ENCODE measurements around the gene SRD5A3. TPM values are rescaled to one million over a fixed set of nuclear protein-coding genes. Genes with fewer than 3 reads are reported as not detected.

SRD5A3 gene
- total RNA-seq, 1 donor from 2014 or later = 19.6 TPM

DNA sequence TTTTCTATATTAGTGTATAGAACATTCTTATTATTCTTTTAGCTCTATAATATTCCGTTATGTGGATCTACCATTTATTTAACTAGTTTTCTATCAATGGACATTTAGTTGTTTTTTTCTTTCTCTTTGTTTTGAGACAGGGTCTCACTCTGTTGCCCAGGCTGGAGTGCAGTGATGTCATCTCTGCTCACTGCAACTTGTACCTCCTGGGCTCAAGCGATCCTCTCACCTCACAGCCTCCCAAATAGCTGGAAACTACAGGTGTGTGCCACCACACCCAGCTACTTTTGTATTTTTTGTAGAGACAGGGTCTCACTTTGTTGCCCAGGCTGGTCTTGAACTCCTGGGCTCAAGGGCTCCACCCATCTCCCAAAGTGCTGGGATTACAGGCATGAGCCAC, 60.5 kb downstream of the SRD5A3 start:
- Histone ChIP-seq H3K4me1 (peaks cover 23% of the 10 kb centered on the region), H3K27ac (no peak overlapping the region), H3K9me3 (no peaks in the 10 kb centered on the region), H3K36me3 (peaks cover 62% of the 10 kb centered on the region), H3K4me3 (no peak overlapping the region), H3K27me3 (no peaks in the 10 kb centered on the region)
- TF ChIP-seq, protein P1, sequence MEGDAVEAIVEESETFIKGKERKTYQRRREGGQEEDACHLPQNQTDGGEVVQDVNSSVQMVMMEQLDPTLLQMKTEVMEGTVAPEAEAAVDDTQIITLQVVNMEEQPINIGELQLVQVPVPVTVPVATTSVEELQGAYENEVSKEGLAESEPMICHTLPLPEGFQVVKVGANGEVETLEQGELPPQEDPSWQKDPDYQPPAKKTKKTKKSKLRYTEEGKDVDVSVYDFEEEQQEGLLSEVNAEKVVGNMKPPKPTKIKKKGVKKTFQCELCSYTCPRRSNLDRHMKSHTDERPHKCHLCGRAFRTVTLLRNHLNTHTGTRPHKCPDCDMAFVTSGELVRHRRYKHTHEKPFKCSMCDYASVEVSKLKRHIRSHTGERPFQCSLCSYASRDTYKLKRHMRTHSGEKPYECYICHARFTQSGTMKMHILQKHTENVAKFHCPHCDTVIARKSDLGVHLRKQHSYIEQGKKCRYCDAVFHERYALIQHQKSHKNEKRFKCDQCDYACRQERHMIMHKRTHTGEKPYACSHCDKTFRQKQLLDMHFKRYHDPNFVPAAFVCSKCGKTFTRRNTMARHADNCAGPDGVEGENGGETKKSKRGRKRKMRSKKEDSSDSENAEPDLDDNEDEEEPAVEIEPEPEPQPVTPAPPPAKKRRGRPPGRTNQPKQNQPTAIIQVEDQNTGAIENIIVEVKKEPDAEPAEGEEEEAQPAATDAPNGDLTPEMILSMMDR (IDR thresholded peaks at IDR 0.05) = no peak
- DNase-seq (no peak), ATAC-seq (no peak)
- intact Hi-C loops (cut with DNase I) = no loop called here

DNA sequence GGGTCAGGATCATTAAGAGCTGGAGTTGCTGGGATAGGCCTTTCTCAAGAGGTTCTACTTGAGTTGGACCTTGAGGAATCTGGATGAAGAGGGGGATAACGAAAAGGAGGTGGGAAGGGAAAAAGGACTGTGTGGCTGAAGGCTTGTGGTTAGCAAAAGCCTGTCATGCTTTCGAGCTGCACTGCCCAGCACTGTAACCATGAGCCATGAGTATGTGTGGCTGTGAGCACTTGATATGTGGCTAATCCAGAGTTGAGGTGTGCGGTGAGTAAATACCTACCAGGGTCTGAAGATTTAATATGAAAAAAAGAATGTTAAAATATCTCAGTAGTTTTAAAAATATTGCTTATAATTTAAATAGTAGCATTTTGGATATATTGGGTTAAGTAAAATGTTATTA, 61.1 kb downstream of the SRD5A3 start:
- no peaks in the 10 kb centered on the region for H3K9me3 ChIP-seq
- H3K4me1 ChIP-seq = peaks cover 22% of the 10 kb centered on the region
- no peaks in the 10 kb centered on the region for H3K27me3 ChIP-seq
- peaks cover 65% of the 10 kb centered on the region for H3K36me3 ChIP-seq
- intact Hi-C loops (cut with DNase I) = no loop called here
- no peak for DNase-seq
- ATAC-seq = peak; percentile 40
- TF ChIP-seq, protein P1 (IDR thresholded peaks at IDR 0.05) = no peak
- no peak overlapping the region for H3K4me3 ChIP-seq
- no peak overlapping the region for H3K27ac ChIP-seq

DNA sequence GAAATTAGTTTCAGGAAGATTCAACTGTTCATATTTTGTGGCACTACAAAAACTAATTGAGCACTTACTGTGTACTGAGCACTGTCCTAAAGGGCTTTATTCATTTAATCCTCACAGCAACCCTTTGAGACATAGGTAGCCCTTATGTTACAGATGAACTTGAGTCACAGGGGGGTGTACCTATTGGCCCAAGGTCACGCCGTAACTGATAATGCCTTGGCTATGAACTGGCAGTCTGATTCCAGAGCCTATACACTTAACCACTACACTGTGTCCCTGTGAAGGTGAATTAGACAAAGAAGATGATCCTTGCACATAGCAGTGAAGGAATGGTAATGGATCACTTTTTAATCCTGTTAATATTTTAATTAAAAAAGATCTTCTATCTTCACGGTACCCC, 61.7 kb downstream of the SRD5A3 start:
- TF ChIP-seq, protein P1 (IDR thresholded peaks at IDR 0.05) = no peak
- intact Hi-C loops (cut with DNase I) = no loop called here
- ATAC-seq (no peak), DNase-seq (no peak)
- no peaks in the 10 kb centered on the region for H3K9me3 ChIP-seq
- H3K4me3 ChIP-seq = no peak overlapping the region
- H3K27me3 ChIP-seq = no peaks in the 10 kb centered on the region
- peaks cover 71% of the 10 kb centered on the region for H3K36me3 ChIP-seq
- H3K27ac ChIP-seq = no peak overlapping the region
- peaks cover 22% of the 10 kb centered on the region for H3K4me1 ChIP-seq

DNA sequence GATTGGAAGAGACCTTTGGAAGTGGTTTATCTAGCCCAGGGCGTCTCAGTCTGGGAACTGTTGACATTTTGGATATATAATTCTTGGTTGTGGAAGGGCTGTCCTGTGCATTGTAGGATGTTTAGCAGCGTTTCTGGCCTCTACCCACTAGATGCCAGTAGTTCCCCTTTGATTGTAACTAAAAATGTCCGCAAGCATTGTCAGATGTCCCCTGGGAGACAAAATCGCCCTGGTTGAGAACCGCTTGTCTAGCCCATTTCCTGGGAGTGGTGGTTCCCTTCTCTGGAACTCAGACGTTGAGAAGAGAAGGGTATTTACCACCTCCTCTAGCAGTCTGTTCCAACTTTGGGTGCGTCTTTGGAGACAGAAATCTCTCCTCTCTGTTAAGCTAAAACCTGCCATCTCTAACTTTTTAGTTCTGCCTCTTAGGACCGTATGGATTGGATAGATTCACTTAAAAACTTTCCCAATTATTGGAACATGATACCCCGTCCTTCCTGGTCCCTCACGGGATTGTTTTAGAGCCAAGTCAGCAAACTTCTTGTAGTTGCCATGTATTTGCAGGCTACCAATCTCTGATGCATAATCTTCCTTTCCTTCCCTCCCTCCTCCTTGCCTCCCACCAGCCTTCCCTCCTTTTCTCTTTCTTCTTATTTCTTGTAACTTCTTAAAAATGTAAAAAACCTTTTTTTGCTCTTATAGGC, 63.6 kb downstream of the SRD5A3 start:
- Histone ChIP-seq H3K4me3 (no peak overlapping the region), H3K27ac (no peak overlapping the region), H3K36me3 (peaks cover 65% of the 10 kb centered on the region), H3K9me3 (no peaks in the 10 kb centered on the region), H3K27me3 (no peaks in the 10 kb centered on the region), H3K4me1 (peaks cover 19% of the 10 kb centered on the region)
- ATAC-seq (peak; percentile 48), DNase-seq (no peak)
- TF ChIP-seq, protein P1 (IDR thresholded peaks at IDR 0.05) = peak; percentile 17
- intact Hi-C loops (cut with DNase I) = no loop called here

- TF ChIP-seq, protein P1 (IDR thresholded peaks at IDR 0.05) = no peak
- H3K4me1 ChIP-seq = peaks cover 19% of the 10 kb centered on the region
- peaks cover 65% of the 10 kb centered on the region for H3K36me3 ChIP-seq
- no peaks in the 10 kb centered on the region for H3K27me3 ChIP-seq
- no peaks in the 10 kb centered on the region for H3K9me3 ChIP-seq
- intact Hi-C loops (cut with DNase I) = no loop called here
- no peak overlapping the region for H3K27ac ChIP-seq
- H3K4me3 ChIP-seq = no peak overlapping the region
- DNase-seq = no peak
- ATAC-seq = no peak
Observed at GRCh38 chr4:55410431-55410830, 64.4 kb downstream of the SRD5A3 start.

Data from upper lobe of right lung (tissue), 1 donor.